Measurements from ENCODE around the gene DDX11.
"Not testable (repeated sequence)": the region's sequence is repeated elsewhere in the genome, so short reads cannot be mapped to it uniquely, and the experiment has no call there.

Gene DDX11

DNA sequence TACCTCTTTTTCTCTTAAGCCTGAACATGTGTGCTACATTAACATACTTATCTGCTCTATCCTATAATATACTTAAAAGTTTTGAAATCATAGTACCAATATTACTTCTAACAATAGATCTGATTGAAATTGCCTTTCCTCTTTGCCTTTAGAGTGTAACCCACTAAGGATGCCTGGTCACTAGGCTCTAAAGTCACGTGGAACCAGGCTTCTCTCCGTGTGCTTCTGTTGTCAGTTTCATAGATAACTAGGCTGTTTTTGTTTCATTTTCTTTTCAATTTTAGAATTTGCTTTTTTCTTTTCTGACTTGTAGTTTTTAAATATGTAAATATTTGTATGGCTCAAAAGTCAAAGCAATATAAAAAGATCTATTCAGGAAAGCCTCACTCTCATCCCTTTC lies 25.8 kb downstream of the DDX11 start:
- not testable (repeated sequence) for DNase-seq (ENCODE audit: low spot score)

DNA sequence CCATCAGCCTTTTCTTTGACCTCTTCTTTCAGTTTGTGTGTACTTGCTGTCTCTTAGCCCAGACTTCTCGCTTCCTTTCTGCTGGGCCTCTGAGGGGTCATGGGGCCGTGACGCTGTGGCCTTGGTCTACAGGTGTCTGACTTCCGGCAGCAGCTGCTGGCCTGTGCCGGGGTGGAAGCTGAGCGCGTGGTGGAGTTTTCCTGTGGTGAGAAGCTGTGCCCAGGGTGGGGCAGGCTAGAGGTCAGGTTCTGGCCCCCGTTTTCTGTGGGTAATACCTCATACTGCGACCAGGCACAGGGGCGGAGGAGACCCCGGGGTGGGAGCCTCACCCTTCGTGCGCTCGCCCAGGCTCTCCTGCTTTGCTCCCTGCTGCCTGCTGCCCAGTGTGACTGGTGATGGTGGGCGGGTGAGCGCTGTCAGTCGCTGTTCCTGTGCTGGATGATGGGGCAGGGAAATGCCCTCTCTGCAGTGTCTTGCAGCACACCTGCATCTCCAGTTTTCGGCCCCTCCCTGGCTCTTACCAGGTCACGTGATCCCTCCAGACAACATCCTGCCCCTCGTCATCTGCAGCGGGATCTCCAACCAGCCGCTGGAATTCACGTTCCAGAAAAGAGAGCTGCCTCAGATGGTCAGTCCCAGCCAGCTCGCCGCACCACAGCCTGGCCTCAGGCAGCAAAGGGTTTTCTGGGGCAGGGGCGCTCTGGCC lies 27.0 kb downstream of the DDX11 start:
- DNase-seq (ENCODE audit: low spot score), result not testable (repeated sequence)

DNA sequence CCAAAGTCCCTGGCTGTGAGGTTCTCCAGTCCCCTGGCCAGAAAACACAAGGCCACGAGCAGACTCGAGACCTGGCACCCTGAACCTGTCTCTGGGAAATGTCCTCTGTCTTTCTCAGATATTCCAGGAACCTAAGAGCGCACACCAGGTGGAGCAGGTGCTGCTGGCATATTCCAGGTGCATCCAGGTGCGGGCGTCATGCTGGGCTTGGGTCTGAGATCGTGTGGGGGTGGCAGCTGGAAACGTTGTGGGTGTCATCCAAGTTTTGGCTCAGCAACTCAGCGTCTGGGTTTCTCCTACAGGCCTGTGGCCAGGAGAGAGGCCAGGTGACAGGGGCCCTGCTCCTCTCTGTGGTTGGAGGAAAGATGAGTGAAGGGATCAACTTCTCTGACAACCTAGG lies 28.5 kb downstream of the DDX11 start:
- DNase-seq (ENCODE audit: low spot score), result not testable (repeated sequence)

DNA sequence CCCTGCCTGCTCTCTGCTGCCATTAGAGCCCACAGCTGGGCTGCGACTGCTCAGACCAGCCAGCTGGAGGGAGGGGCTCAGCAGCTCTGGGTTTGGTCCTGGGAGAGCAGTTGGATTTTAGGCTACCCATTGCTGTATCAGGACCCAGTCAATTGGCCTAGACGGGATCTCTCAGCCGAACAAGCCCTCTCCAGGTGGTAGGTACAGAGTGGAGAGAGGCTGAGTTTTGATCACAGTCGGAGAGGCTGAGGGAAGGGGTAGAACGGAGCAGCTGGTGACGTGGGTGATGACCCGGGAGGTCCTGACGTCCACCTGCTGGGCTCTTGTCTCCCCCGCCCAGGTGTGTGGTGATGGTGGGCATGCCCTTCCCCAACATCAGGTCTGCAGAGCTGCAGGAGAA lies 28.9 kb downstream of the DDX11 start:
- DNase-seq (ENCODE audit: low spot score), result not testable (repeated sequence)

DNA sequence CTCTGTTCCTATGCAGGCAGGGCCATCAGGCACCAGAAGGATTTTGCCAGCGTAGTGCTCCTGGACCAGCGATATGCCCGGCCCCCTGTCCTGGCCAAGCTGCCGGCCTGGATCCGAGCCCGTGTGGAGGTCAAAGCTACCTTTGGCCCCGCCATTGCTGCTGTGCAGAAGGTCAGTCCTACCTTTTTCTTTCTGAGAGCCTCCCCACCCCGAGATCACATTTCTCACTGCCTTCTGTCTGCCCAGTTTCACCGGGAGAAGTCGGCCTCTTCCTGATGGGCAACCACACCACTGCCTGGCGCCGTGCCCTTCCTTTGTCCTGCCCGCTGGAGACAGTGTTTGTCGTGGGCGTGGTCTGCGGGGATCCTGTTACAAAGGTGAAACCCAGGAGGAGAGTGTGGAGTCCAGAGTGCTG lies 29.9 kb downstream of the DDX11 start:
- not testable (repeated sequence) for DNase-seq (ENCODE audit: low spot score)

DNA sequence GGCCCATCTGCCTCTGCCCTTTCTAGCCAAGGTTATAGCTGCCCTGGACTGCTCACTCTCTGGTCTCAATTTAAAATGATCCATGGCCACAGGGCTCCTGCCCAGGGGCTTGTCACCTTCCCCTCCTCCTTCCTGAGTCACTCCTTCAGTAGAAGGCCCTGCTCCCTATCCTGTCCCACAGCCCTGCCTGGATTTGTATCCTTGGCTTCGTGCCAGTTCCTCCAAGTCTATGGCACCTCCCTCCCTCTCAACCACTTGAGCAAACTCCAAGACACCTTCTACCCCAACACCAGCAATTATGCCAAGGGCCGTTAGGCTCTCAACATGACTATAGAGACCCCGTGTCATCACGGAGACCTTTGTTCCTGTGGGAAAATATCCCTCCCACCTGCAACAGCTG lies 30.6 kb downstream of the DDX11 start:
- DNase-seq (ENCODE audit: low spot score), result not testable (repeated sequence)

DNA sequence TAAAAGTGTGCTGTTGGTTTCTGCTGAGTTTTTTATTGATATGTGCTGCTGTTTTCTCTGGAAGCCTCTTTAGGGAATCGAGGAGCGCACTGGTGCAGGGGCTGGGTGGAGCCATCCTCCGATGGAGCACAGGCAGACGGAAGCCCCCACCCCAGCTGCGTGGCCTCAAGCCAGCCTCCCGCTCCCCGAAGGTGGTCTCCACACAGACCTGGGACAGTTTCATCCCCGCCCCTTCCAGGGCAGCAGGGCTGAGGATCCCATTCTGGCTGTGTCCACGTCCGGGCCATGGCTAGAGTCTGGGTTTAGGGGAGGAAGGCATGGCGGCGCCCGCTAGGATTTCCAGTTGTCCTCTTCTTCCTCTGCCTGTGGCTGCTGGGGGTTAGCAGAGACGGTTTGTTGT lies 31.1 kb downstream of the DDX11 start:
- not testable (repeated sequence) for DNase-seq (ENCODE audit: low spot score)

DNA sequence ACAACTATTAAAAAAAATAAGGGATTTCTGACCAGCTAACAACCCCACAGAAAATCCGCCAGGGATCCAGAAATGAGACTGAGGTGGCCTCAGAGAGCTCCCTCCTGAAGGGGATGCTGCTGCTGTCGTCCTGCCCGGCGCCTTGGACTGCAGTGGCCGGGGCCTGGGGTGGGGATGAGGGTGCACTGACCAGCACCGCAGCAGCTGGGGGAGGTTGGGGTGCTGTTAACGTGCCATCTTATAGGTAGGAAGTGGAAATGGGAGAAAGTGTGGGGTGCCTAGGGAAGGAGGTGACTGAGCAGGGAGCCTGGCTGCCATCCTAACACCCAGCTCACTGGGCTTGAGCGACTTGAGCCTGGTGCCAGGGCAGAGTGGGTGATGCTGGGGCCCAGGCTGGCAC lies 32.0 kb downstream of the DDX11 start:
- no peak for DNase-seq (ENCODE audit: low spot score)

DNA sequence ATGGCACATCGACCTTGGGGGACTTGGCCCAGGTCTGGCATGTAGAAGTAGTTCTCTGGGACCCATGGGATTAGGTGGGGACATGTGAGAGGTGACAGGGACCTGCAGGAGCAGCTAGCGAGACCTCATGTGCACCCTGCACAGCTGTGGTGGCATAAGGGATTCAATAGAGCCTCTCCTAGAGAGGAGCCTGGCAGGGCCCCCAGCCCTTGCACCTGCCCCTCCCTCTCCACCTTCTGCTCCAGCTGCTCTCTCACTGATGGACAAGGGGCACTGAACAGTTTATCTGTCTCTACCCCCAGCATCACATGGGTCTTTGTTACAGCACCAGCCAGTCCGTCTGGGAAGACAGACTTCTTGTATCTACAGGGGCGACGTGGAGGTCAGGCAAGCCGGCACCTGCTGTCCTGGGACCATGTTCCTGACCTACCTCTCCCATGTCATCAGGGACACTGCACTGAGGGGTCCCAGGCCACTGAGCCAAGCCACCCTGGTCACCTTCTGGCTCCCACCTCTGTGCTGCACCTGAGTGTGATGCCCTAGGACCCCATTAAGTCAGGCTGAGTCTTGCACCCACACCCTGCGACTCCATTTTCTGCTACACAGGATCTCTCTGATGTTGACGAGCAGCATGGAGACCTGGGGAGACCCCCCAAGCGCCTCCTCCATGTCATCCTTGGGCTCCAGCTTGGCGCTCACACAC lies 32.6 kb downstream of the DDX11 start:
- DNase-seq (ENCODE audit: low spot score), result no peak

DNA sequence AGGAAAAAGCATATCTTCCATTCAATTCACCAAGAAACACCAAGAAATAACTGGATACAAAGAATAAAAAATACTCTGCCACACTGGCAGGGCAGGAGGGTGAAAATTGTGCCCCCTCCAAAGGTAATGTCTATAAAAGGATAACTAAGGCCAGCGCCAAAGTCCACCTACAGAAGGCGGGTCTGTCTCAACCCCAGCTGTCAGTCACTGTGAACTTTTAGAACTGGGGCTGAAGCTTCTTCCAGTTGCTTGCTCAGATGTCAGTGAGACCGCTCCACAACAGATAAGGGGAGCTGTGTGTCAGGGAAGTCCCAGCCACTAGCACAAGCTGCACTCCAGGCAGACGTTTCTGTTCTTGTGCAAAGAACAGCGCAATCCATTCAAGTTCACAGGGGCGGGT lies 36.1 kb downstream of the DDX11 start:
- not testable (repeated sequence) for DNase-seq (ENCODE audit: low spot score)

DNA sequence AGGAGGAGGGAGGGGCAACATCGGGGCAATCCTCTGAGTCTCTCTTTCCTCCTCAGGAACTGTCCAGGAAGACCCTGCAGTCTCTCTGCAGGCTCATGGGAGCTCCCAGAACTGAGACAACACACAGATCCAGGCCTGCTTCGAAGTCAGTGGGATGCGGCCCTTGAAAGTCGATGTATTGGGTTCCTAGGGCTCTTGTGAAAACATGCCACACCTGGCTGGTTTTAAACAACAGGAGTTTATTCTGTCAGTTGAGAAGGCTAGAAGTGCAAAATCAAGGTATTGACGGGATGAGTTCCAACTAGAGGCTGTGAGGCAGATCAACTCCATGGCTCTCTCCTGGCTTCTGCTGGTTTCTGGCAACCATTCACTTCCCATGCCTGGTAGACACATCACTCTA lies 36.6 kb downstream of the DDX11 start:
- not testable (repeated sequence) for DNase-seq (ENCODE audit: low spot score)

DNA sequence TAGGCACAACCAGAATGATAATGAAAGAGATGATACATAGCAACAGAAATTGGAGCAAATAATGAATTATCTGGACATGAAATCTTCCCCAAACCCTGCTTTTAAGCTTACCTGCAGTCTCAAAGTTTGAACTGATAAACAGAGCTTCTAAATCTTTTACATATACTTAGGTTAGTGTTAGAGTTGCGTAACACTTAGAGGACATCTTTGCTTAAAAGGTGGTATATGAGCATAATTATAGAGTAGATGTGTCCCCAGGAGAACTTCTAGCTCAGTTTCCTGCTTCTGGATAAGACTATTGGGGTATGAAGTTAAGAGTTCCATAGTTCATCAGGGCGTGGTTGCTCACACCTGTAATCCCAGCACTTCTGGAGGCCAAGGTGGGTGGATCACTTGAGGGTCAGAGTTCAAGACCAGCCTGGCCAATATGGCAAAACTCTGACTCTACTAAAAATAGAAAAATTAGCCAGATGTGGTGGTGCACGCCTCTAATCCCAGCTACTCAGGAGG lies 41.5 kb downstream of the DDX11 start:
- DNase-seq (ENCODE audit: low spot score), result not testable (repeated sequence)

DNA sequence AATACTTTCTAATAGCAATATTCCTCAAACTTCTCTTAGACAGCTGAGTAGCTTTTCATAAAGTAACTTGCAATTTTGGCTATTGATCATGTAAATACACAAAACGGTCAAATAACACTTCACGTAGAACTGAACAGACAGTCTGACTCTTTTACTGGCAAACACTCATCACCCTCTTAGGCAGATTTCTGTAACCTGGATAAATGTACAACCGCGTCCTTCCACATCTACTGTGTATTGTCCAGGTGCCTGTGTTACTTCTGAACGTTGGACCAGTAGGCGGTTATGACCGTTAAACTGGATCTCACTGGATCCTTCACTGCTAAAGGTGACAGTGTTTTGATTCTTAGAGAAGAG lies 43.2 kb downstream of the DDX11 start:
- DNase-seq (ENCODE audit: low spot score), result not testable (repeated sequence)

DNA sequence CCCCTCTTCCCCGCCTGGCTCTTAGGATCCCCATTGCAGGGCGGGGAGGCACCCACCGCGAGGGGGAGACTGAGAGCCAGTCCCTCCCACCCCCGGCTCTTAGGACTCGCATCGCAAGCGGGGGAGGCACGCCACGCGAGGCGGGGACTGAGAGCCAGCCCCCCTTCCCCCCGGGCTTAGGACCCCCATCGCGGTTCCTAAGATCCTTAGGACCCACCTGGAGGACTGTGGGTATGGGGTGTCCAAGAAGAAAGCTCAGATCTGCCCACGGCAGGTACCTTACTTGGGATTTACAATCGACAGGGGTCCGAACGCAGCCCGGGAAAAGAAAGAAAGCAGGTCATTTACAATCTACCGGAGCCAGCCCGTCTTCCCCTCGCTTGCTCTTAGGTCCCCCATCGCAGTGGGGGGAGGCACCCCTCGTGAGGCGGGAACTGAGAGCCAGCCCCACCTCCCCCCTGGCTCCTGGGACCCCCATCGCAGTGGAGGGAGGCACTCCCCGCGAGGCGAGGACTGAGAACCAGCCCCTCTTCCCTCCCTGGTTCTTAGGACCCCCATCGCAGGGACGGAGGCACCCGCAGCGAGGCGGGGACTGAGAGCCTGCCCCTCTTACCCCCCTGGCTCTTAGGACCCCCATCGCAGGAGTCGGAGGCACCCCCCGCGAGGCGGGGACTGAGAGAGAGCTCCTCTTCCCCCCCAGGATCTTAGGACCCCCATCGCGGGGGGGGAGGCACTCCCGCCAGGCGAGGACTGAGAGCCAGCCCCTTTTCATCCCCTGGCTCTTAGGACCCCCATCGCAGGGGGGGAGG lies 43.7 kb downstream of the DDX11 start:
- DNase-seq (ENCODE audit: low spot score), result no peak

DNA sequence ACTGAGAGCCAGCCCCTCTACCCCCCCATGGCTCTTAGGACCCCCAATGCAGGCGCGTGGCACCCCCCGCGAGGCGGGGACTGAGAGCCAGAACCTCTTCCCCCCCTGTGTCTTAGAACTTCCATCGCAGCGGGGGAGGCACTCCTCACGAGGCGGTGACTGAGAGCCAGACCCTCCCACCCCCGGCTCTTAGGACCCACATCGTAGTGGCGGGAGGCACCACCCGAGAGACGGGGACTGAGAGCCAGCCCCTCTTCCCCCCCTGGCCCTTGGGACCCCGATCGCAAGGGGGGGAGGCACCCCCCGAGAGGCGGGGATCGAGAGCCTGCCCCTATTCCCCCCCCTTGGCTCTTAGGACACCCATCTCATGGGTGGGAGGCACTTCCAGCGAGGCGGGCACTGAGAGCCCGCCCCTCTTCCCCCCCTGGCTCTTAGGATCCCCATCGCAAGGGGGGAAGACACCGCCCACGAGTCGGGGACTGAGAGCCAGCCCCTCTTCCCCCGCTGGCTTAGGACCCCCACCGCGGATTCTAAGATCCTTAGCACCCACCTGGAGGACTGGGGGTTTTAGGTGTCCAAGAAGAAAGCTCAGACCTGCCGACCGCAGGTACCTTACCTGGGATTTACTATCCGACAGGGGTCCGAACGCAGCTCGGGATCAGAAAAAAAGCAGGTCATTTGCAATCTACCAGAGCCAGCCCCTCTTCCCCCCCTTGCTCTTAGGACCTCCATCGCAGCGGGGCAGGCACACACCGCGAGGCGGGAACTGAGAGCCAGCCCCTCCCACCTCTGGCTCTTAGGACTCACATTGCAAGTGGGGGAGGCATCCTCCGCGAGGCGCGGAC lies 44.9 kb downstream of the DDX11 start:
- DNase-seq (ENCODE audit: low spot score), result no peak

DNA sequence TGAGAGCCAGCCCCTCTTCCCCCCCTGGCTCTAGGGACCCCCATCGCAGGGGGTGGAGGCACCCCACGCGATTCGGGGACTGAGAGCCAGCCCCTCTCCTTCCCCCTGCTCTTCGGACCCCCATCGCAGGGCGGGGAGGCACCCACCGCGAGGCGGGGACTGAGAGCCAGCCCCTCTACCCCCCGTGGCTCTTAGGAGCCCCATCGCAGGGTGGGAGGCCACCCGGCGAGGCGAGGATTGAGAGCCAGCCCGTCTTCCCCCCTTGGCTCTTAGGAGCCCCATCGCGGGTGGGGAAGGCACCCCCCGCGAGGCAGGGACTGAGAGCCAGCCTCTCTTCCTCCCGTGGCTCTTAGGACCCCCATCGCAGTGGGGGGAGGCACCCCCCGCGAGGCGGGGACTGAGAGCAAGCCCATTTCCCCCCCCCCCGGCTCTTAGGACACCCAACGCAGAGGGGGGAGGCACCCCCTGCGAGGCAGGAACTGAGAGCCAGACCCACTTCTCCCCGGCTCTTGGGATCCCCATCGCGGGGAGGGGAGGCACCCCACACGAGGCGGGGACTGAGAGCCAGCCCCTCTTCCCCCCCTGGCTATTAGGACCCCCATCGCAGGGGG lies 45.6 kb downstream of the DDX11 start:
- DNase-seq (ENCODE audit: low spot score), result no peak

DNA sequence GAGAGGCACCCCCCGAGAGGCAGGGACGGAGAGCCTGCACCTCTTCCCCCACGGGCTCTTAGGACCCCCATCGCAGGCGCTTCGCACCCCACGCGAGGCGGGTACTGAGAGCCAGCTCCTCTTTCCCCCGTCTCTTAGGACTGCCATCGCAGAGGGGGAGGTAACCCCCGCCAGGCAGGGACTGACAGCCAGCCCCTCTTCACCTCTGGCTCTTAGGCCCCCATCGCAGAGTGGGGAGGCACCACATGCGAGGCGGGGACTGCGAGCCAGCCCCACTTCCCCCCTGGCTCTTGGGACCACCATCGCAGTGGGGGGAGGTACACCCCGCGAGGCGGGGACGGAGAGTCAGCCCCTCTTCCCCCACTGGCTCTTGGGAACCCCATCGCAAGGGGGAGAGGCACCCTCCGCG lies 46.1 kb downstream of the DDX11 start:
- DNase-seq (ENCODE audit: low spot score), result no peak

DNA sequence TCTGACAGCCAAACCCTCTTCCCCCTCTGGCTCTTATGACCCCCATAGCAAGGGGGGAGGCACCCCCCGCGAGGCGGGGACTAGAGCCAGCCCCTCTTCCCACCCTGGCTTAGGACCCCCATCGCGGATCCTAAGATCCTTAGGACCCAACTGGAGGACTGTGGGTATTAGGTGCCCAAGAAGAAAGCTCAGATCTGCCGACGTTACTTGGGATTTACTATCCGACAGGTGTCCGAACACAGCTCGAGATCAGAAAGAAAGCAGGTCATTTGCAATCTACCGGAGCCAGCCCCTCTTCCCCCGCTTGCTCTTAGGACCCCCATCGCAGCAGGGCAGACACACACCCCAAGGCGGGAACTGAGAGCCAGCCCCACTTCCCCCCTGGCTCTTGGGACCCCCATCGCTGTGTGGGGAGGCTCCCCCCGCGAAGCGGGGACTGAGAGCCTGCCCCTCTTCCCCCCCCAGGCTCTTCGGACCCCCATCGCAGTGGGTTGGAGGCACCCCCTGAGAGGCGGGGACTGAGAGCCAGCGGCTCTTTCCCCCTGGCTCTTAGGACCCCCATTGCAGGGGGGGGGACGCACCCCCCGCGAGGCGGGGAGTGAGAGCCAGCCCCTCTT lies 46.8 kb downstream of the DDX11 start:
- no peak for DNase-seq (ENCODE audit: low spot score)

DNA sequence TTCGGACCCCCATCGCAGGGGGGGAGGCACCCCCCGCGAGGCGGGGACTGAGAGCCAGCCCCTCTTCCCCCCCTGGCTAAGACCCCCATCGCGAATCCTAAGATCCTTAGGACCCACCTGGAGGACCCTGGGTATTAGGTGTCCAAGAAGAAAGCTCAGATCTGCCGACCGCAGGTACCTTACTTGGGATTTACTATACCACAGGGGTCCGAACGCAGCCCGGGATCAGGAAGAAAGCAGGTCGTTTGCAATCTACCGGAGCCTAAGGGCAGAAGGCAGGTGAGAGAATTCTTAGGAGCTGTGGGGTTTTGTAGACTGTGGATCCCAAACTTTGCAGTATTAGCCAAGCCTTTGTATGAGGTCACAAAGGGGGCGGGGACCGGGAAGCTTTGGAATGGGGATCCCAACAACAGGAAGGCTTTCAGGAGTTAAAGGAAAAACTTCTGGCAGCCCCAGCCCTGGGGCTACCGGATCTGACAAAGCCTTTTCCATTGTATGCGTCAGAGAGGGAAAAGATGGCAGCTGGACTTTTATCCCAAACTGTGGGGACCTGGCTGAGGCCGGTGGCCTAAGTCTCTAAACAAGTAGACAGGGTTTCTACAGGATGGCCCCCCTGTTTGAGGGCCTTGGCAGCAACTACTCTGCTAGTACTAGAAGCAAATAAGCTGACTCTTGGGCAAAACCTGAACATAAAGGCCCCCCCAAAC lies 47.5 kb downstream of the DDX11 start:
- not testable (repeated sequence) for DNase-seq (ENCODE audit: low spot score)

DNA sequence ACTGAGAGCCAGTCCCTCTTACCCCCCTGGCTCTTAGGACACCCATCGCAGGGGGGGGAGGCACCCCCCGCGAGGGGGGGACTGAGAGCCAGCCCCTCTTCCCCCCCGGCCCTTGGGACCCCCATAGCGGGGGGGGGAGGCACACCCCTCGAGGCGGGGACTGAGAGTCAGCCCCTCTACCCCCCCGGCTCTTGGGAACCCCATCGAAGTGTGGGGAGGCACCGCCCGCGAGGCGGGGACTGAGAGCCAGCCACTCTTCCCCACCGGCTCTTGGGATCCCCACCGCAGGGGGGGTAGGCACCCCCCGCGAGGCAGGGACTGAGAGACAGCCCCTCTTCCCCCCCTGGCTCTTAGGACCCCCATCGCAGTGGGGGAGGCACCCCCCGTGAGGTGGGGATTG lies 48.8 kb downstream of the DDX11 start:
- DNase-seq (ENCODE audit: low spot score), result no peak

Measured in globus pallidus (tissue), 1 donor.